ENCODE measurements around the gene USP38.

USP38 gene

DNA sequence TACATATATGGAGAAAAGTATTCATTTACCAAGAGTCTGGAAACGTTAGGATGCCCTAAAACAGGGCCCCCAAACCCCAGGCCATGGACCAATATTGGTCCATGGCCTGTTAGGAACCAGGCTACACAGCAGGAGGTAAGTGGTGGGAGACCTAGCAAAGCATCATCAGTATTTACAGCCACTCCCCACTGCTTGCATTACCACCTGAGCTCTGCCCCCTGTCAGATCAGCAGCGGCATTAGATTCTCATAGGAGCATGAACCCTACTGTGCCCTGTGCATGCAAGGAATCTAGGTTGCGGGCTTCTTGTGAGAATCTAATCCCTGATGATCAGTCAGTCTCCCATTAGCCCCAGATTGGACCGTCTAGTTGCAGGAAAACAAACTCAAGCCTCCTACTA lies 62.3 kb downstream of the USP38 start:
- POLR2A ChIA-PET, result no interaction called here
- CTCF ChIA-PET, result no interaction called here
- TF ChIP-seq HDGF (IDR thresholded peaks at IDR 0.05; ENCODE audit: borderline replicate concordance) (no peak), ELF4 (IDR thresholded peaks at IDR 0.05) (no peak), FOXK2 (IDR thresholded peaks at IDR 0.05) (no peak), L3MBTL2 (conservative IDR thresholded peaks at IDR 0.05) (no peak), ZNF384 (IDR thresholded peaks at IDR 0.05) (no peak), FOXM1 (IDR thresholded peaks at IDR 0.05; ENCODE audit: borderline replicate concordance) (no peak), CTBP1 (IDR thresholded peaks at IDR 0.05; ENCODE audit: borderline replicate concordance) (no peak), LEF1 (IDR thresholded peaks at IDR 0.05; ENCODE audit: borderline replicate concordance) (no peak), SUZ12 (IDR thresholded peaks at IDR 0.05) (no peak), NFRKB (IDR thresholded peaks at IDR 0.05) (no peak), SP1 (IDR thresholded peaks at IDR 0.05) (no peak), BHLHE40 (IDR thresholded peaks at IDR 0.05; ENCODE audit: borderline replicate concordance) (no peak)
- DNase-seq (ENCODE audit: extremely low spot score), result no peak

DNA sequence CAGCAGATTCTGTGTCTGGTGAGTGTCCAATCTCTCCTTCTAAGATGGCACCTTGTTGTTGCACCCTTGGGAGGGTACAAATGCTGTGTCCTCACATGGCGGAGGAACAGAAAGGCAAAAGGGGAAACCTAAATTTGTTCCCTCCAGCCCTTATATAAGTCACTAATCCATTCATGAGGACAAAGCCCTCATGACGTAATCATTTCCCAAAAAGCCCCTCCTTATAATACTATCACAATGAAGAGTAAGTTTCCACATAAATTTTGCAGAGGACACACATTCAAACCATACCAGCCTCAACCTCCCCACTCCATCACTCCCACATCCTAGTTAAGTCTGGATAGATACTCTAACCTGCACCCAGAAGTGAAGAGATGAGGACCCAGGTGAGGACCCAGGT lies 63.1 kb downstream of the USP38 start:
- no peak for DNase-seq (ENCODE audit: extremely low spot score)
- POLR2A ChIA-PET, result no interaction called here
- no peak for TF ChIP-seq NFRKB (IDR thresholded peaks at IDR 0.05)
- no peak for TF ChIP-seq ZNF384 (IDR thresholded peaks at IDR 0.05)
- TF ChIP-seq FOXA1 (IDR thresholded peaks at IDR 0.05), result no peak
- TF ChIP-seq, protein P1, sequence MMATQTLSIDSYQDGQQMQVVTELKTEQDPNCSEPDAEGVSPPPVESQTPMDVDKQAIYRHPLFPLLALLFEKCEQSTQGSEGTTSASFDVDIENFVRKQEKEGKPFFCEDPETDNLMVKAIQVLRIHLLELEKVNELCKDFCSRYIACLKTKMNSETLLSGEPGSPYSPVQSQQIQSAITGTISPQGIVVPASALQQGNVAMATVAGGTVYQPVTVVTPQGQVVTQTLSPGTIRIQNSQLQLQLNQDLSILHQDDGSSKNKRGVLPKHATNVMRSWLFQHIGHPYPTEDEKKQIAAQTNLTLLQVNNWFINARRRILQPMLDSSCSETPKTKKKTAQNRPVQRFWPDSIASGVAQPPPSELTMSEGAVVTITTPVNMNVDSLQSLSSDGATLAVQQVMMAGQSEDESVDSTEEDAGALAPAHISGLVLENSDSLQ (IDR thresholded peaks at IDR 0.05), result no peak
- no peak for TF ChIP-seq SUZ12 (IDR thresholded peaks at IDR 0.05)
- TF ChIP-seq ARNT (IDR thresholded peaks at IDR 0.05), result no peak
- no peak for TF ChIP-seq FOXK2 (IDR thresholded peaks at IDR 0.05)
- TF ChIP-seq CTBP1 (IDR thresholded peaks at IDR 0.05; ENCODE audit: borderline replicate concordance), result no peak
- TF ChIP-seq TARDBP (IDR thresholded peaks at IDR 0.05), result no peak
- no peak for TF ChIP-seq FOXM1 (IDR thresholded peaks at IDR 0.05; ENCODE audit: borderline replicate concordance)
- TF ChIP-seq BHLHE40 (IDR thresholded peaks at IDR 0.05; ENCODE audit: borderline replicate concordance), result no peak
- TF ChIP-seq HDGF (IDR thresholded peaks at IDR 0.05; ENCODE audit: borderline replicate concordance), result no peak
- CTCF ChIA-PET, result no interaction called here

DNA sequence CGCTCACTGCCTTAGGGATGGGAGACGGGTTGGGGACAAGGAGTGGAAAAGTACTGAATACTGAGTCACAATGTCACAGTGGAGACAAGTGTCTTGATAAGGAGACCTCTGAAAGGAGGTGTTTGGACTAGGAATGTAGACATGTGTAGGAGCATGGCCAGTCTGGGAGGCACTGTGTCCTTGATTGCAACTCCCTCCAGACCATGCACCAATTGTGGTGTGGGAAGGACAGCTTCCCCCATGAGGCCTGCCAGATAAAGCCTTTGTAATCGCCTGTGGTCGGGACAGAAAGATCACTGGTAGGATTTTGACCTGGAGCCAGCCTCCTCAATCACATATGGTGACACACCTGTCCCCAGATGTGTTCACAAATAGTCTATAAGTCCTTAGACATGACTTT lies 64.1 kb downstream of the USP38 start:
- ChIA-PET POLR2A (no interaction called here), CTCF (no interaction called here)
- TF ChIP-seq, protein P1 (IDR thresholded peaks at IDR 0.05), result no peak
- TF ChIP-seq BHLHE40 (IDR thresholded peaks at IDR 0.05; ENCODE audit: borderline replicate concordance) (no peak), FOXM1 (IDR thresholded peaks at IDR 0.05; ENCODE audit: borderline replicate concordance) (no peak), NFRKB (IDR thresholded peaks at IDR 0.05) (no peak)
- no peak for DNase-seq (ENCODE audit: extremely low spot score)

DNA sequence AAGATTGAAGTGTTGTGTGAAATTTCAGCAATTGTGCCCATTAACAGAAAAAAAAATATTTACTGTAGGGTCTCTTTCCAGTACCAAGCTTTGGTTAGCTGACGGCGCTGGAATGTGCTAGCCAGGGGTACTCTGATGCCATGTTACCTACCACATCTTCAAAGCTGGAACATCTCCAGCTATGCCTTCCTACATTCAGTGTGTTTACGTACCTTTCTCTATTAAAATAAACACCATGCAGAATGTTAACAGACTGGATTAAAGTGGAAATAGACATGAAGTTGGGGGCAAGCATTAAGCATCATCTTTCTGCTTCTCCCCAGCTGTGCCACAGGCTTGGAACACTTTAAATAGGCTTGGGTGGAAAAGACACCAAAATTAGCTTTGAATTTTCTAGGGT lies 65.9 kb downstream of the USP38 start:
- POLR2A ChIA-PET, result no interaction called here
- no peak for DNase-seq (ENCODE audit: extremely low spot score)
- CTCF ChIA-PET, result no interaction called here
- TF ChIP-seq TARDBP (IDR thresholded peaks at IDR 0.05) (no peak), BHLHE40 (IDR thresholded peaks at IDR 0.05; ENCODE audit: borderline replicate concordance) (no peak), CTBP1 (IDR thresholded peaks at IDR 0.05; ENCODE audit: borderline replicate concordance) (no peak), L3MBTL2 (conservative IDR thresholded peaks at IDR 0.05) (no peak), NFRKB (IDR thresholded peaks at IDR 0.05) (no peak), FOXM1 (IDR thresholded peaks at IDR 0.05; ENCODE audit: borderline replicate concordance) (no peak), FOXA1 (IDR thresholded peaks at IDR 0.05) (no peak), LEF1 (IDR thresholded peaks at IDR 0.05; ENCODE audit: borderline replicate concordance) (no peak), ZNF384 (IDR thresholded peaks at IDR 0.05) (no peak), HDGF (IDR thresholded peaks at IDR 0.05; ENCODE audit: borderline replicate concordance) (no peak)
- TF ChIP-seq, protein P1 (IDR thresholded peaks at IDR 0.05), result no peak

DNA sequence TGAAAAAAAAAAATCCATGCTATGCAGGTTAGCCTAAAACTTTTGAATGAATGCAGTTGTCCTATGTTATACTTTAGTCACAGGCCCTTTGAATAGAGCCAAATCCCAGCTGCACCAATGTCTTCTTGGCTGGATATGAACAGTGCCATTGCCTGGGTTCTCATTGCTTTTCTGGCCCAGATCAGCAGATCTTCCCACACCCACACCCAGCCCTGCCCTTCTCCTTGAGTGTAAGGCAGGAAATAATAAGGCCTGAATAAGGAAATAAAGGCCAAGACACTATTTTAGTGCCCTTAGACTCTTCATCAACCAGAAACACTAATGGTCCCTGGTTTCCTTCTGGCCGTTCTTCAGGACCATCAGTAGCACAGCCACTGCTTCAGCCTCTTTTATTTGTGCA lies 66.6 kb downstream of the USP38 start:
- no peak for DNase-seq (ENCODE audit: extremely low spot score)
- ChIA-PET POLR2A (no interaction called here), CTCF (no interaction called here)
- TF ChIP-seq TARDBP (IDR thresholded peaks at IDR 0.05) (no peak), FOXK2 (IDR thresholded peaks at IDR 0.05) (no peak), FOXM1 (IDR thresholded peaks at IDR 0.05; ENCODE audit: borderline replicate concordance) (no peak), HDGF (IDR thresholded peaks at IDR 0.05; ENCODE audit: borderline replicate concordance) (no peak), CTBP1 (IDR thresholded peaks at IDR 0.05; ENCODE audit: borderline replicate concordance) (no peak), SUZ12 (IDR thresholded peaks at IDR 0.05) (no peak), ZNF384 (IDR thresholded peaks at IDR 0.05) (no peak), L3MBTL2 (conservative IDR thresholded peaks at IDR 0.05) (no peak), ARNT (IDR thresholded peaks at IDR 0.05) (no peak), FOXA1 (IDR thresholded peaks at IDR 0.05) (no peak)

DNA sequence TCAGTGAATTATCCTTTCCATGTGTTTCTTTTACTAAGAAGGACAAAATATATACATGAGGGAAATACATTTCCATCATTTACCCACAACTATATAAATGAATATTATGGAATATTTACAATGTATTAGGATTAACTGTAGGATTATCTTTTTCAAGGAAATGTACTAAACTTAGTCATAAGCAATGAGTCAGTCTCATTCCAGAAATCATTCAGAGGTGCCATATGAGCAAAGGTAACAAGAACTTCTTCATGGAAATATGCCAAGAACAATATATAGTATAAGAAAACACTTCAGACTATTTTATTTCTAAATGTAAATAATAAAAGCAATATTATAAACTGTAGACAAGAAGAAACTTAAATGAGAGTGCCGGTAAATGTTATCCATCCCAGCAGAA lies 67.1 kb downstream of the USP38 start:
- no peak for DNase-seq (ENCODE audit: extremely low spot score)
- CTCF ChIA-PET, result no interaction called here
- POLR2A ChIA-PET, result no interaction called here
- TF ChIP-seq SP1 (IDR thresholded peaks at IDR 0.05) (no peak), L3MBTL2 (conservative IDR thresholded peaks at IDR 0.05) (no peak)
- TF ChIP-seq, protein P1 (IDR thresholded peaks at IDR 0.05), result no peak
